ENCODE data around the gene LRBA. TPM values are rescaled to one million over a fixed set of nuclear protein-coding genes. Genes with fewer than 3 reads are reported as not detected.

The LRBA gene
- total and polyA plus RNA-seq, 9 of the 15 experiments (the other 6 are each of a cell fraction or from before 2014, with no cell fraction given) = 24.2 to 88.7 (median 59.7) TPM

GRCh38 chr4:150316332-150317205 lies 698.5 kb downstream of the LRBA start (continued):
- TF ChIP-seq ZFP91 (CRISPR knock-in tag; IDR thresholded peaks at IDR 0.05) = no peak
- TF ChIP-seq SRSF1 (IDR thresholded peaks at IDR 0.05; ENCODE audit: low read depth, low read length) = no peak
- TF ChIP-seq ZFPM2 (CRISPR knock-in tag; IDR thresholded peaks at IDR 0.05) = no peak
- TF ChIP-seq MGA (IDR thresholded peaks at IDR 0.05) = no peak
- TF ChIP-seq MLLT1 (IDR thresholded peaks at IDR 0.05) = no peak
- no peak for TF ChIP-seq ZBED1 (IDR thresholded peaks at IDR 0.05)
- TF ChIP-seq NCOA4 (IDR thresholded peaks at IDR 0.05; ENCODE audit: partially characterized antibody) = no peak
- TF ChIP-seq HEY1 (CRISPR knock-in tag; IDR thresholded peaks at IDR 0.05; ENCODE audit: borderline replicate concordance) = no peak
- no peak for TF ChIP-seq CHCHD3 (CRISPR knock-in tag; IDR thresholded peaks at IDR 0.05)
- no peak for TF ChIP-seq TSC22D4 (tag; IDR thresholded peaks at IDR 0.05)
- no peak for TF ChIP-seq USF1 (CRISPR knock-in tag; IDR thresholded peaks at IDR 0.05)
- TF ChIP-seq HCFC1 (IDR thresholded peaks at IDR 0.05; ENCODE audit: low read depth, low read length) = no peak

Data from K562 (cell line).